Heart right ventricle (tissue), 16 donors: ENCODE results near the gene IRF3. TPM values are rescaled to one million over a fixed set of nuclear protein-coding genes. Genes with fewer than 3 reads are reported as not detected.

Experiments
- ATAC-seq, 8 donors: fragments of 200-7000 bp; cut with Tn5 transposase; one replicate each; pipeline ENCODE4 v1.9.1; 2020; ENCODE audit warnings: mild to moderate bottlenecking in 8 of 8, moderate library complexity in 8 of 8, moderate number of reproducible peaks in 1 of 8
- DNase-seq, 2 donors: peaks; one replicate each; pipeline ENCODE4 v3.0.0-alpha.2; 2020
- H3K27ac ChIP-seq, 10 donors: fragments of 200-600 bp; sonication (generic) in 2 of 10; one replicate each; pipeline versions ENCODE4 v1.5.0 to v1.8.0; 2020 to 2022; ENCODE audit warnings: mild to moderate bottlenecking in 3 of 10
- H3K27me3 ChIP-seq, 7 donors: fragments of 200-600 bp; one replicate each; pipeline ENCODE4 v1.8.0; 2021 to 2022; ENCODE audit warnings: mild to moderate bottlenecking in 2 of 7
- H3K36me3 ChIP-seq, 9 donors: fragments of 200-600 bp; sonication (generic) in 1 of 9; one replicate each; pipeline versions ENCODE4 v1.5.0 to v1.8.0; 2020 to 2022; ENCODE audit warnings: mild to moderate bottlenecking in 2 of 9
- H3K4me1 ChIP-seq, 9 donors: fragments of 200-600 bp; sonication (generic) in 1 of 9; one replicate each; pipeline versions ENCODE4 v1.5.0 to v1.8.0; 2020 to 2022; ENCODE audit warnings: mild to moderate bottlenecking in 4 of 9
- H3K4me3 ChIP-seq, 10 donors: fragments of 200-600 bp; sonication (generic) in 2 of 10; one replicate each; pipeline versions ENCODE4 v1.5.0 to v1.8.0; 2020 to 2022; ENCODE audit warnings: mild to moderate bottlenecking in 7 of 10, moderate library complexity in 2 of 10
- H3K9me3 ChIP-seq, 11 donors: fragments of 200-600 bp in 10 of 11; sonication (generic) in 2 of 11; one replicate each; pipeline versions ENCODE4 v1.5.0 to v1.8.0; 2013 to 2022; ENCODE audit warnings: mild to moderate bottlenecking in 2 of 11, control low read depth in 1 of 11, moderate library complexity in 1 of 11
- CTCF ChIP-seq, 9 donors: fragments of 200-600 bp; sonication (generic) in 2 of 9; IDR thresholded peaks; one replicate each; pipeline versions ENCODE4 v1.5.0 to v1.8.0; 2021 to 2022; ENCODE audit warnings: antibody characterized with exemption in 9 of 9, mild to moderate bottlenecking in 5 of 9, moderate library complexity in 1 of 9
- WGBS, 2 donors: extraction: QIAGEN DNeasy Blood & Tissue Kit; methylation state at CpG; one replicate each; pipeline ENCODE4 v1.1.7; 2013; ENCODE audit warnings: inconsistent platforms in 1 of 2; 5-methylcytosine and 5-hydroxymethylcytosine counted together
- intact Hi-C, 10 donors: fragments of 100-400 bp; cut with DNase I; formaldehyde crosslinking; loops; one replicate each; pipeline versions ENCODE4 v1.11.1 to v1.14.2; 2022
- polyA plus RNA-seq, 2 donors: library from polyadenylated mRNA; stranded (reverse); fragments of 200-250 nt; gene quantifications; one replicate each; pipeline ENCODE4 v1.2.3, GENCODE V29; 2013
- total RNA-seq, 10 donors: library from RNA; stranded (reverse); fragmentation: NEBNext Ultra II Directional in 3 of 10; extraction: Animal tissue kit (Norgen Biotek cat#: 25700) in 3 of 10; gene quantifications; one replicate each; pipeline versions ENCODE4 v1.2.1 to v1.2.4, GENCODE V29; 2021 to 2023
- donor health status: Arrhythmogenic right ventricular cardiomyopathy.
- donor health status: ischemic (EF 13 %, LVEDD 7.1; RV severe dilation, severe dysfunction).
- donor health status: healthy with polysubstance abuse.
- donor health status: DM: no; HTN: yes; CAD: no.
- donor health status: DM: no; HTN: no; CAD: no.
- donor health status: ischemic (EF 25% LVEDD 6.9; RV normal size, moderate dysfunction).
- donor health status: ischemic (EF 25% LVEDD 5.7; RV mildly dilated, moderate dysfunction).
- donor health status: healthy.
- donor health status: DM: yes; HTN: yes; CAD: no.
- donor health status: Ischemic cardiomyopathy.
- donor health status: ischemic (EF 35%, LVEDD 5.7; RV mildly dilated, moderate dysfunction).
- donor health status: nonischemic (EF 11% LVEDD 7.7; RV severe dilation, severe dysfunction).
- donor health status: DM: yes; HTN: yes; CAD: no.
- donor health status: PGD.
- donor health status: ischemic (EF 29% LVEDD 5.4; RV normal size, mild dysfunction).
- donor health status: nonischemic (EF 23%, LVEDD 6.1; RV moderate dilation, normal function).

Gene IRF3
- total and polyA plus RNA-seq, 12 donors = 22.3 to 84.2 (median 25.4) TPM

GRCh38 chr19:49658139-49658517, 7.5 kb downstream of the IRF3 start:
- Histone ChIP-seq H3K27ac (no peak overlapping the region), H3K4me1 (peaks cover 0 to 2% (median 0%) of the 10 kb centered on the region in 9 donors), H3K4me3 (no peak overlapping the region), H3K36me3 (peaks cover 4 to 100% (median 64%) of the 10 kb centered on the region in 9 donors), H3K9me3 (no peaks in the 10 kb centered on the region), H3K27me3 (no peaks in the 10 kb centered on the region)
- TF ChIP-seq CTCF (IDR thresholded peaks at IDR 0.05) = no peak
- ATAC-seq (peak in 1 of 8 donors; percentile 3), DNase-seq (no peak)
- intact Hi-C loops = no loop called here
- 87 to 89% methylated on average over 15 of the region's 15 CpGs for WGBS, 2 donors

GRCh38 chr19:49657493-49658138, 8.0 kb downstream of the IRF3 start:
- Histone ChIP-seq H3K9me3 (no peaks in the 10 kb centered on the region), H3K27me3 (no peaks in the 10 kb centered on the region), H3K27ac (no peak overlapping the region), H3K4me1 (no peaks in the 10 kb centered on the region), H3K4me3 (no peak overlapping the region), H3K36me3 (peaks cover 4 to 100% (median 69%) of the 10 kb centered on the region in 9 donors)
- DNase-seq = no peak
- TF ChIP-seq CTCF (IDR thresholded peaks at IDR 0.05) = no peak
- WGBS, 2 donors = 90 to 91% methylated on average over 22 of the region's 22 CpGs
- ATAC-seq = peak in 1 of 8 donors; percentile 2
- intact Hi-C loops = no loop called here

GRCh38 chr19:49656456-49657109, 9.1 kb downstream of the IRF3 start:
- ATAC-seq = no peak
- Histone ChIP-seq H3K4me3 (no peak overlapping the region), H3K9me3 (no peaks in the 10 kb centered on the region), H3K27me3 (no peaks in the 10 kb centered on the region), H3K4me1 (no peaks in the 10 kb centered on the region), H3K36me3 (peaks cover 8 to 96% (median 70%) of the 10 kb centered on the region in 9 donors), H3K27ac (no peak overlapping the region)
- no peak for DNase-seq
- no peak for TF ChIP-seq CTCF (IDR thresholded peaks at IDR 0.05)
- WGBS, 2 donors = 89 to 93% methylated on average over 17 of the region's 17 CpGs
- intact Hi-C loops = no loop called here

- ATAC-seq = no peak
- no peak overlapping the region for H3K27ac ChIP-seq
- no peaks in the 10 kb centered on the region for H3K27me3 ChIP-seq
- H3K4me3 ChIP-seq = no peak overlapping the region
- TF ChIP-seq CTCF (IDR thresholded peaks at IDR 0.05) = no peak
- DNase-seq = no peak
- intact Hi-C loops = no loop called here
- H3K4me1 ChIP-seq = no peaks in the 10 kb centered on the region
- 91% methylated on average over 23 of the region's 23 CpGs for WGBS, 2 donors
- peaks cover 8 to 94% (median 73%) of the 10 kb centered on the region in 9 donors for H3K36me3 ChIP-seq
- H3K9me3 ChIP-seq = no peaks in the 10 kb centered on the region
Observed at GRCh38 chr19:49655570-49656455, 9.8 kb downstream of the IRF3 start.
